ENCODE data around the gene SLC9A9. TPM values are rescaled to one million over a fixed set of nuclear protein-coding genes. Genes with fewer than 3 reads are reported as not detected.

Gene SLC9A9
- total RNA-seq, 4 donors from 2014 or later, result 13.4 to 15.0 (median 14.4) TPM

DNA sequence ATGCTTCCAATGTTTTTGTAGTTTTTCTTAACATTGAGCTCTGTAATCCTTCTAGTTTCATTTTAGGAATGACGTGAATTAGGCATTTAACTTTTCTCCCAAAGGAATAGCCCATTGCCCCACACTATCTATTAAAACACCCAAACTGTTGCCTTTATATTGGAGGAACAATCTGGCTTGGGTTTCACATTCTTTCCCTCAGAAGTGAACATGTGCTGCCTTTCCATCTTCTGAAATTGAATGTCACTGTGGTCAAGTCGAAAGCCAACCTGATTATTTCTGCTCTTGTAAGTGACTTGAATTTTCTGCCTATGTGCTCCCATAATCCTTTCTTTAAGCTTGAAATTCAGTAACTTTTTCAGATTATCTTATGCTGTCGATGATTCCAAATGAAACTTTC, 214.5 kb downstream of the SLC9A9 start:
- no peak for DNase-seq (ENCODE audit: extremely low spot score)
- Histone ChIP-seq H3K4me3 (no peak overlapping the region), H3K4me1 (no peaks in the 10 kb centered on the region), H3K9me3 (peaks cover 0 to 9% (median 5%) of the 10 kb centered on the region in 4 donors), H3K27me3 (no peaks in the 10 kb centered on the region), H3K36me3 (no peaks in the 10 kb centered on the region), H3K27ac (replicated peaks in 1 of 4) (no peak overlapping the region)
- WGBS, result 88% methylated on average over 3 of the region's 3 CpGs
- TF ChIP-seq EP300 (IDR thresholded peaks at IDR 0.05) (no peak), POLR2AphosphoS5 (IDR thresholded peaks at IDR 0.05) (no peak), POLR2A (IDR thresholded peaks at IDR 0.05; ENCODE audit: low read depth) (no peak), CTCF (IDR thresholded peaks at IDR 0.05) (no peak)
- intact Hi-C loops (cut with DNase I), result no loop called here

DNA sequence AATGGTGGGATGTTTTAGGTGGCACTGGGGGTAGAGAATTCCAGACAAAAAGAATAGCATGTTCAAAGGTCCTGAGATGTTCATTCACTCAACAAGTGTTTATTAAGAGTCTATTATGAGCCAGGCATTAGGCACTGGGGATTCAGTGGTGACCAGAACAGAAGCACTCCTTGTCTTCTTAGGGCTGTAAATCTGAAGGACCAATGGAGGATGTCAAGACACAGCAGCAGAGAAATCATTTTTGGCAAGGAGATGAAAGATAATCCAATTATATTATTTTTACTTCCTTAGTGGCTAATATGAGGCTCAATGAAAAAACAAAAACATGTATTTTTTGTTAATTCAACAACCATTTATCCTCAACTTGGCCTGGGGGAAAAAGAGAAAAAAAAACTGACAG, 218.5 kb downstream of the SLC9A9 start:
- Histone ChIP-seq H3K27ac (replicated peaks in 1 of 4) (no peak overlapping the region), H3K4me1 (no peaks in the 10 kb centered on the region), H3K9me3 (no peaks in the 10 kb centered on the region), H3K4me3 (no peak overlapping the region), H3K27me3 (no peaks in the 10 kb centered on the region), H3K36me3 (no peaks in the 10 kb centered on the region)
- DNase-seq (ENCODE audit: extremely low spot score), result no peak
- TF ChIP-seq EP300 (IDR thresholded peaks at IDR 0.05) (no peak), POLR2AphosphoS5 (IDR thresholded peaks at IDR 0.05) (no peak), CTCF (IDR thresholded peaks at IDR 0.05) (no peak), POLR2A (IDR thresholded peaks at IDR 0.05; ENCODE audit: low read depth) (no peak)
- intact Hi-C loops (cut with DNase I), result no loop called here

DNA sequence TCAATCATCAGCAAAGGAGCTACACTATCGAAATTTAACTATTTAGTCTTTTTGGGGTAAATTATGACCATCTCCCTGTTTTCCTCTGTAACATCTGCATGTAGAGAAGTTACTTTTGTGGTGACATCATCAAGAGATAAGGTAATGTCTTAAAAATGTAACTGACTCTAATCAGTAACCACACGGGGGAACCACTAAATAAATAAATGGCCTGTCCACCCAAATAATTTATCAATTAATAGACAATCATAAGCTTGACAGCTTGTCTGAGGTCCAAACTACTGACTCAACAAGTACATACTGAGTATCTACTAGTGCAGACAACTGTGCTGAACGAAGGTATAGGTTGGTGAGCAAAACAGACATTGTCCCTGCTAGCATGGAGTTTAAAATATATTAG, 219.3 kb downstream of the SLC9A9 start:
- TF ChIP-seq CTCF (IDR thresholded peaks at IDR 0.05) (no peak), POLR2A (IDR thresholded peaks at IDR 0.05; ENCODE audit: low read depth) (no peak), EP300 (IDR thresholded peaks at IDR 0.05) (no peak), POLR2AphosphoS5 (IDR thresholded peaks at IDR 0.05) (no peak)
- intact Hi-C loops (cut with DNase I), result no loop called here
- H3K9me3 ChIP-seq, result no peaks in the 10 kb centered on the region
- H3K27ac ChIP-seq (replicated peaks in 1 of 4), result no peak overlapping the region
- no peaks in the 10 kb centered on the region for H3K27me3 ChIP-seq
- no peak overlapping the region for H3K4me3 ChIP-seq
- no peak for DNase-seq (ENCODE audit: extremely low spot score)
- H3K36me3 ChIP-seq, result no peaks in the 10 kb centered on the region
- 84% methylated on average over 3 of the region's 3 CpGs for WGBS
- no peaks in the 10 kb centered on the region for H3K4me1 ChIP-seq

- no peaks in the 10 kb centered on the region for H3K36me3 ChIP-seq
- H3K4me1 ChIP-seq, result no peaks in the 10 kb centered on the region
- H3K4me3 ChIP-seq, result no peak overlapping the region
- no peak for DNase-seq (ENCODE audit: extremely low spot score)
- 82% methylated on average over 5 of the region's 5 CpGs for WGBS
- intact Hi-C loops (cut with DNase I), result no loop called here
- H3K27me3 ChIP-seq, result no peaks in the 10 kb centered on the region
- no peak for TF ChIP-seq POLR2AphosphoS5 (IDR thresholded peaks at IDR 0.05)
- TF ChIP-seq EP300 (IDR thresholded peaks at IDR 0.05), result no peak
- TF ChIP-seq POLR2A (IDR thresholded peaks at IDR 0.05; ENCODE audit: low read depth), result no peak
- no peak for TF ChIP-seq CTCF (IDR thresholded peaks at IDR 0.05)
- H3K27ac ChIP-seq (replicated peaks in 1 of 4), result no peak overlapping the region
- H3K9me3 ChIP-seq, result no peaks in the 10 kb centered on the region
Observed at GRCh38 chr3:143627336-143627735, 220.9 kb downstream of the SLC9A9 start.

DNA sequence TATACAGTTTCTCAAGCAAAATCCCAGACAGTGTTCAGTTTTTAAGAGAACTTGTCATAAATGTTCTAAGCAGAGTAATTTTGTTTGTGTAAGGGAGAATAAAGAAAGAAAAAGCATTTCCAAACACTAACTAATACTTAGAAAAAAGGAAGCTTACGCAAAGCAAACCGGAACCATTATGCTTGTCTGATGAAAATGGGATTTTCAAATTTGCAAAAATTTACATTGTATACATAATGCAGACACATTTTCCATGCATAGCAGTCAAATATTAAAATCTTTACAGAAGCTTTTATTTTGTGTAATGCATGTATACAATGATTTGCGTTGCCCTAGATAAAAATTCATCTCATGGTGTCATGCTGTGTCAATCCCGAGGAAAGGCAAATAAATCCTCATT, 229.0 kb downstream of the SLC9A9 start:
- DNase-seq (ENCODE audit: extremely low spot score), result no peak
- intact Hi-C loops (cut with DNase I), result no loop called here
- Histone ChIP-seq H3K27me3 (no peaks in the 10 kb centered on the region), H3K4me3 (no peak overlapping the region), H3K27ac (replicated peaks in 1 of 4) (no peak overlapping the region), H3K4me1 (no peaks in the 10 kb centered on the region), H3K9me3 (peaks cover 0 to 6% (median 0%) of the 10 kb centered on the region in 4 donors), H3K36me3 (no peaks in the 10 kb centered on the region)
- 92% methylated on average over 4 of the region's 4 CpGs for WGBS
- no peak for TF ChIP-seq POLR2AphosphoS5 (IDR thresholded peaks at IDR 0.05)
- TF ChIP-seq CTCF (IDR thresholded peaks at IDR 0.05), result no peak
- no peak for TF ChIP-seq POLR2A (IDR thresholded peaks at IDR 0.05; ENCODE audit: low read depth)
- TF ChIP-seq EP300 (IDR thresholded peaks at IDR 0.05), result no peak

Data from esophagus muscularis mucosa (tissue), 4 donors.